Osteoblast (primary cell): ENCODE measurements around the gene ZNF768. TPM values are rescaled to one million over a fixed set of nuclear protein-coding genes. Genes with fewer than 3 reads are reported as not detected.
A peak's percentile ranks its signal among the peaks of the same experiment; 100 is the strongest.
"Not testable (repeated sequence)": the region's sequence is repeated elsewhere in the genome, so short reads cannot be mapped to it uniquely, and the experiment has no call there.

ENCODE experiments used
- DNase-seq: peaks from one replicate; pipeline ENCODE4 v3.0.0; 2011; ENCODE audit warnings: low spot score, mixed read lengths; ENCODE audit not compliant: insufficient read length; ENCODE audit errors: missing footprints
- H2AFZ ChIP-seq: 2 replicates; pipeline ENCODE4 v1.6.0; 2011; ENCODE audit warnings: mild to moderate bottlenecking, low read length
- H3K27ac ChIP-seq: 2 replicates; pipeline ENCODE4 v1.5.1; 2011; ENCODE audit warnings: mild to moderate bottlenecking, low read depth, low read length, moderate library complexity
- H3K27me3 ChIP-seq: 2 replicates; pipeline ENCODE4 v1.6.0; 2012; ENCODE audit warnings: mild to moderate bottlenecking, control low read depth, inconsistent platforms, low read length, moderate library complexity; ENCODE audit not compliant: insufficient read depth
- H3K36me3 ChIP-seq: 2 replicates; pipeline ENCODE4 v1.5.1; 2011; ENCODE audit warnings: mild to moderate bottlenecking, low read length, control low read depth, moderate library complexity; ENCODE audit not compliant: insufficient read depth
- H3K4me1 ChIP-seq: 2 replicates; pipeline ENCODE4 v1.5.1; 2011; ENCODE audit warnings: mild to moderate bottlenecking, low read length, control low read depth, moderate library complexity; ENCODE audit not compliant: insufficient read depth
- H3K4me2 ChIP-seq: 2 replicates; pipeline ENCODE4 v1.6.0; 2011; ENCODE audit warnings: mild to moderate bottlenecking, low read length; ENCODE audit not compliant: insufficient read depth
- H3K4me3 ChIP-seq: fragments of 200-600 bp; sonication (generic); 3 replicates; pipeline ENCODE4 v1.5.1; 2012; ENCODE audit warnings: mild to moderate bottlenecking, low read length, inconsistent platforms; ENCODE audit not compliant: insufficient read depth
- H3K79me2 ChIP-seq: 2 replicates; pipeline ENCODE4 v1.6.0; 2012; ENCODE audit warnings: mild to moderate bottlenecking, low read length, control low read depth, inconsistent platforms; ENCODE audit not compliant: insufficient read depth
- H3K9me3 ChIP-seq: 2 replicates; pipeline ENCODE4 v1.5.1; 2011; ENCODE audit warnings: low read depth, low read length, control low read depth
- H4K20me1 ChIP-seq: 2 replicates; pipeline ENCODE4 v1.6.0; 2012; ENCODE audit warnings: mild to moderate bottlenecking, low read length, control low read depth; ENCODE audit not compliant: insufficient read depth
- total RNA-seq: library from RNA; depleted of rRNA; stranded (reverse); fragments of >200 nt; gene quantifications from 2 replicates; pipeline ENCODE4 v1.2.3, GENCODE V29; 2012
- TF ChIP-seq, protein P1 (sequence below): IDR thresholded peaks from 2 replicates; pipeline ENCODE4 v1.5.1; 2011; ENCODE audit warnings: mild to moderate bottlenecking, low read depth, low read length, moderate library complexity; ENCODE audit errors: extremely low read depth

The ZNF768 gene
- total RNA-seq, 1 donor = 25.0 TPM

DNA sequence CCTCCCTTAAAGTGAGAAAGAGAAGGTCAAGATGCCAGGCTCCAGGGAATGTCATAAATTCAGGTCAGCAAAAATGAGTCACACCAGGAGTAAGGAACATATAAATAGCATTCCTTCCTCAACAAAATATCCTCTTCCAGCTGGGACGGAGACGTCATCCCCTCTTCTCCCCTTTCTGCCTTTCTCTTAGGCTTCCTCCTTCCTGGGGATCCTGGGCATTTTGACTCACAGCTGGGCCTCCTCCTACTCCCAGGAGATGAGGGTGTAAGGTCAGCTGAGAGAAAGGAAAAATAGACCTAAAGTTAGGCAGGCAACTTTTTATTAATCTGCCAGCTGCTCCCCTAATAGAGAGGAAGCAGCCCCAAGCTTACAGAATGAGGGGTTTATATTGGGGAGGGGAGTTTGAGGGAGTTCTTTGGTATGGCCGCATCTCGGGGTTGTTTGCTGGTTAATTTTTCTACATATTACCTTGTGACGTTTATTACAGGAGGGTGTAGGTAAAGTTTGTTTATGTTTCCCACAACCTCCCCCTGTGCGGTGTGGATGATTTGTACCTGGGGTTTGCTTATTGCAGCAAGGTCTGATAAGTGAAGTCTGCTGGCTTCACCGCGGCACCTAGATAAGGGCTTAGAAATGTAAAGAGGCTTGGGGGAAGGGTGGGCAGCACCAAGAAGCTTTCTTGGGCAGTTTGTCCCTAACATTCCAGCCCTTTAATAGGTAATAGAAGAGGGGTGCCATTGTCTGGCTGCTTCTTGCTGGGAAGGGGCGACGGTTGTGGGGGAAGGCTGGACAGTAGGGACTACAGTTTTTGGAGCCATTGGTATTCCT lies 15.3 kb upstream of the ZNF768 start:
- peak overlapping the region; percentile 48 for H3K27ac ChIP-seq
- peak overlapping the region; percentile 51 for H3K4me2 ChIP-seq
- peak overlapping the region; percentile 77 for H2AFZ ChIP-seq
- TF ChIP-seq, protein P1, sequence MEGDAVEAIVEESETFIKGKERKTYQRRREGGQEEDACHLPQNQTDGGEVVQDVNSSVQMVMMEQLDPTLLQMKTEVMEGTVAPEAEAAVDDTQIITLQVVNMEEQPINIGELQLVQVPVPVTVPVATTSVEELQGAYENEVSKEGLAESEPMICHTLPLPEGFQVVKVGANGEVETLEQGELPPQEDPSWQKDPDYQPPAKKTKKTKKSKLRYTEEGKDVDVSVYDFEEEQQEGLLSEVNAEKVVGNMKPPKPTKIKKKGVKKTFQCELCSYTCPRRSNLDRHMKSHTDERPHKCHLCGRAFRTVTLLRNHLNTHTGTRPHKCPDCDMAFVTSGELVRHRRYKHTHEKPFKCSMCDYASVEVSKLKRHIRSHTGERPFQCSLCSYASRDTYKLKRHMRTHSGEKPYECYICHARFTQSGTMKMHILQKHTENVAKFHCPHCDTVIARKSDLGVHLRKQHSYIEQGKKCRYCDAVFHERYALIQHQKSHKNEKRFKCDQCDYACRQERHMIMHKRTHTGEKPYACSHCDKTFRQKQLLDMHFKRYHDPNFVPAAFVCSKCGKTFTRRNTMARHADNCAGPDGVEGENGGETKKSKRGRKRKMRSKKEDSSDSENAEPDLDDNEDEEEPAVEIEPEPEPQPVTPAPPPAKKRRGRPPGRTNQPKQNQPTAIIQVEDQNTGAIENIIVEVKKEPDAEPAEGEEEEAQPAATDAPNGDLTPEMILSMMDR = no peak
- H3K79me2 ChIP-seq = no peaks in the 10 kb centered on the region
- H3K27me3 ChIP-seq = no peaks in the 10 kb centered on the region
- peaks cover 12% of the 10 kb centered on the region for H3K4me1 ChIP-seq
- H3K36me3 ChIP-seq = no peaks in the 10 kb centered on the region
- no peak overlapping the region for H3K4me3 ChIP-seq
- no peaks in the 10 kb centered on the region for H4K20me1 ChIP-seq
- DNase-seq = peak; percentile 97
- H3K9me3 ChIP-seq = no peaks in the 10 kb centered on the region

DNA sequence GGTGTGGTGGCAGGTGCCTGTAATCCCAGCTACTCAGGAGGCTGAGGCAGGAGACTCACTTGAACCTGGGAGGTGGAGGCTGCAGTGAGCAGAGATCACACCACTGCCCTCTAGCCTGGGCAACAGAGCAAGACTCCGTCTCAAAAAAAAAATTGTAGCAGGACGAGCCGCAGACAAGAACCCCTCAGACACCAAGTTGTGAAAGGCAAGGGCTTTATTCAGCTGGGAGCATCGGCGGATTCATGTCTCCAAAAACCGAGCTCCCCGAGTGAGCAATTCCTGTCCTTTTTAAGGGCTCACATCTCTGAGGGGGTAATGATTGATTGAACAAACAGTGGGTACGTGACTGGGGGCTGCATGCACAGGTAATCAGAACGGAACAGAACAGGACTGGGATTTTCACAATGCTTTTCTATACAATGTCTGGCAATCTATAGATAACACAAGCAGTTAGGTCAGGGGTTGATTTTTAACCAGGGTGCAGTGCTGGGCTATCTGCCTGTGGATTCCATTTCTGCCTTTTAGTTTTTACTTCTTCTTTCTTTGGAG lies 14.6 kb upstream of the ZNF768 start:
- H3K4me2 ChIP-seq, H3K4me3 ChIP-seq, DNase-seq, H3K9me3 ChIP-seq, H3K79me2 ChIP-seq, H3K27me3 ChIP-seq, H3K36me3 ChIP-seq, H4K20me1 ChIP-seq: not testable (repeated sequence)
- peak overlapping the region; percentile 11 for H3K27ac ChIP-seq
- H2AFZ ChIP-seq = peak overlapping the region; percentile 77
- peaks cover 13% of the 10 kb centered on the region for H3K4me1 ChIP-seq

DNA sequence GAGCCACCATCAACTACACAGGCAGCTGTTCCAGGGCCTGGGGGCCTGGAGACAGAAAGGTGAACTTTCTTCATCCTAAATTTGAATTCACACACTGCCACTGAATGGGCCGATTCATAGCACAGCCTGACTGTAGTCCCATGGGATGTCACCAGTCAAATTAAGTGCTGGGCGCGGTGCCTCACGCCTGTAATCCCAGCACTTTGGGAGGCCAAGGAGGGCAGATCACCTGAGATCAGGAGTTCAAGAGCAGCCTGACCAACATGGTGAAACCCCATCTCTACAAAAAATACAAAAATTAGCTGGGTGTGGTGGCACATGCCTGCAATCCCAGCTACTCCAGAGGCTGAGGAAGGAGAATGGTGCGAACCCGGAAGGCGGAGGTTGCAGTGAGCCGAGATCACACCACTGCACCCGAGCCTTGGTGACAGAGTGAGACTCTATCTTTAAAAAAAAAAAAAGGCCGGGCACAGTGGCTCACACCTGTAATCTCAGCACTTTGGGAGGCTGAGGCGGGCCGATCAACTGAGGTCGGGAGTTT lies 13.7 kb upstream of the ZNF768 start:
- H2AFZ ChIP-seq = not testable (repeated sequence)

DNA sequence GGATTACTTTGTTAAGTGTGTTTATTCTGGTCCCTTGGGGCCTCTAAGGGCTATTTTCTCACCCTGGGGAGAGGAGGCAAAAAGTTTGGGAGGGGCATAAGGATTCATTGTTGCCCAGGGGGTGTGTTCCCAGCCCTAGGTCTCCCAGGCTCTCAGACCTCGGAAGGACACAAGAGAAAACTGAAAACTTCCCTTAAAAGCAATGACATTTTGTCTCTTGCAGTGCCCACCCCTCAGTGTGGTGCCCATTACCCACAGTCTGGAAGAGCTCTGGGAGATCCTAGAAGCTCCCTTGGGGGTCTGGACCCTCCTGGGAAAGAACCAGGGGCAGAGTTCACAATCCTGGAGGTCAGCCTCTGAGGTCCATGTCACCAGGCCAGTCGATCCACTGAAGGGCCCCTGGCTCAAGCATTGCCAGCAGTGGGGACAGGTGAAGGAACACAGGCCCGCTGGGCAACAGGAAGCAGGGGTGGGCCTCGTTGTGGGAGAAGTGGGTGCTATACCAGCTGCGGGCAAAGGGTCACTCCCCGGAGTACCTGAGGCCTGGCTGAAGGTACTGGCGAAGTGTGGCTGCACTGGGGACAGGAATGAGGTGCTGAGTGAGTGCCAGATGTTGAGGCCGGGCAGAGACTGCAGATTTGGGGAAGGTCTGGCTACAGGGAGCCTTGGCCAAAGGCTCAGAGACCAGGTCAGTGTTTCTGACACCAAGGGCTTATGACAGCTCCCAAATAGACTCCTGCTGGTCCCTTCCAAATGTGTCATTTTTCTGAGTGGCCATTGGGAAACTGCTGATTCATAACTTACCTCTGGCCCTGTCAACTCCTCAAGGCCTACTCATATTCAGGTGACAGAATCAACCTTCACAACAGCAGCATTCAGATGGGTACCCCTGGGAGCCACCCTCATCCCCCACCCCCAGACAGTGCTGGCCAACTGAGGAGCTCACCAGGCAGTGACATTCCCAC lies 12.9 kb upstream of the ZNF768 start:
- no peaks in the 10 kb centered on the region for H3K9me3 ChIP-seq
- no peaks in the 10 kb centered on the region for H4K20me1 ChIP-seq
- TF ChIP-seq, protein P1 = no peak
- no peaks in the 10 kb centered on the region for H3K27me3 ChIP-seq
- no peak overlapping the region for H3K4me2 ChIP-seq
- no peak for DNase-seq
- no peak overlapping the region for H3K27ac ChIP-seq
- H3K4me1 ChIP-seq = peaks cover 21% of the 10 kb centered on the region
- H3K79me2 ChIP-seq = peaks cover 8% of the 10 kb centered on the region
- H3K36me3 ChIP-seq = no peaks in the 10 kb centered on the region
- H2AFZ ChIP-seq = no peak overlapping the region
- no peak overlapping the region for H3K4me3 ChIP-seq

More for the DNA sequence above, 13.7 kb upstream of the ZNF768 start:
- not testable (repeated sequence) for H4K20me1 ChIP-seq, H3K79me2 ChIP-seq, H3K27ac ChIP-seq, H3K4me3 ChIP-seq, DNase-seq, H3K27me3 ChIP-seq, H3K4me2 ChIP-seq, H3K9me3 ChIP-seq, H3K36me3 ChIP-seq
- H3K4me1 ChIP-seq = peaks cover 21% of the 10 kb centered on the region

DNA sequence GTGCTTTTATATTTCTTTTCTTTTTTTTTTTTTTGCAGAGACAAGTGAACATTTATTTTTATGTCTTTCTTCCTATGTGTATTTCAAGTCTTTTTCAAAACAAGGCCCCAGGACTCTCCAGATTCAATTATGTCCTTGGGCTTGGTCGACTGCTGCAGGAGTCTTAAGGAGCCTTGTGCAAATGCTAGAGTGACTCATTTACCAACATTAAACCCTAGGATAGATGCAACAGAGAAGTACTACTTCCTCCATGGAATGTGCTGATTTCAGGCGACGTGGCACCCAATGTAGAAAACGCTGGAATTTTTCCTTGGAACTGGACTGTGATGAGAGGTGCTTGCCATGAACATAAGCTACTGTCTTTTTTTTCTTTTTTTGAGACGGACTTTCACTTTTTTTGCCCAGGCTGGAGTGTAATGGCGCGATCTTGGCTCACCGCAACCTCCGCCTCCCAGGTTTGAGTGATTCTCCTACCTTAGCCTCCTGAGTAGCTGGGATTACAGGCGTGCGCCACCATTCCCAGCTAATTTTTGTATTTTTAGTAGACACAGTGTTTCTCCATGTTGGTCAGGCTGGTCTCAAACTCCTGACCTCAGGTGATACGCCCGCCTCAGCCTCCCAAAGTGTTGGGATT lies 10.1 kb upstream of the ZNF768 start:
- not testable (repeated sequence) for H4K20me1 ChIP-seq, H3K9me3 ChIP-seq, H3K4me3 ChIP-seq, H3K27ac ChIP-seq, H3K27me3 ChIP-seq, DNase-seq, H2AFZ ChIP-seq, H3K36me3 ChIP-seq, H3K4me2 ChIP-seq
- peaks cover 21% of the 10 kb centered on the region for H3K79me2 ChIP-seq
- peaks cover 14% of the 10 kb centered on the region for H3K4me1 ChIP-seq
